Glutamatergic neuron (in vitro differentiated cells): ENCODE results near the gene TMIE. TPM values are rescaled to one million over a fixed set of nuclear protein-coding genes. Genes with fewer than 3 reads are reported as not detected.

Experiments used
- DNase-seq: peaks from one replicate; pipeline ENCODE4 v3.0.0; 2022
- H3K27ac Mint-ChIP-seq: one replicate; pipeline ENCODE4 v1.8.0; 2020; ENCODE audit warnings: mild to moderate bottlenecking, mixed read lengths, inconsistent platforms; ENCODE audit not compliant: unreplicated experiment
- H3K27me3 Mint-ChIP-seq: one replicate; pipeline ENCODE4 v1.8.0; 2020; ENCODE audit warnings: mild to moderate bottlenecking, moderate library complexity, mixed read lengths, inconsistent platforms; ENCODE audit not compliant: unreplicated experiment
- H3K36me3 Mint-ChIP-seq: one replicate; pipeline ENCODE4 v1.8.0; 2020; ENCODE audit warnings: mild to moderate bottlenecking, mixed read lengths, inconsistent platforms; ENCODE audit not compliant: unreplicated experiment
- H3K4me1 Mint-ChIP-seq: one replicate; pipeline ENCODE4 v1.8.0; 2020; ENCODE audit warnings: mild to moderate bottlenecking, low read depth, mixed read lengths, inconsistent platforms; ENCODE audit not compliant: unreplicated experiment
- H3K4me3 Mint-ChIP-seq: one replicate; pipeline ENCODE4 v1.8.0; 2020; ENCODE audit warnings: mild to moderate bottlenecking, mixed read lengths, inconsistent platforms; ENCODE audit not compliant: unreplicated experiment
- H3K9me3 Mint-ChIP-seq: one replicate; pipeline ENCODE4 v1.8.0; 2020; ENCODE audit warnings: mild to moderate bottlenecking, moderate library complexity, mixed read lengths, inconsistent platforms; ENCODE audit not compliant: unreplicated experiment
- total RNA-seq: library from RNA; stranded (reverse); fragmentation: NEBNext Ultra II Directional; extraction: Animal tissue kit (Norgen Biotek cat#: 25700); gene quantifications from one replicate; pipeline ENCODE4 v1.2.1, GENCODE V29; 2021; ENCODE audit not compliant: unreplicated experiment
- TF ChIP-seq, protein P1 (sequence below): fragments of 200-600 bp; sonication (generic); IDR thresholded peaks from one replicate; pipeline ENCODE4 v1.5.0; 2021; ENCODE audit not compliant: partially characterized antibody, unreplicated experiment

The TMIE gene
- total RNA-seq, 1 donor from 2014 or later, result not detected

- H3K4me1 Mint-ChIP-seq, result no peaks in the 10 kb centered on the region
- TF ChIP-seq, protein P1, sequence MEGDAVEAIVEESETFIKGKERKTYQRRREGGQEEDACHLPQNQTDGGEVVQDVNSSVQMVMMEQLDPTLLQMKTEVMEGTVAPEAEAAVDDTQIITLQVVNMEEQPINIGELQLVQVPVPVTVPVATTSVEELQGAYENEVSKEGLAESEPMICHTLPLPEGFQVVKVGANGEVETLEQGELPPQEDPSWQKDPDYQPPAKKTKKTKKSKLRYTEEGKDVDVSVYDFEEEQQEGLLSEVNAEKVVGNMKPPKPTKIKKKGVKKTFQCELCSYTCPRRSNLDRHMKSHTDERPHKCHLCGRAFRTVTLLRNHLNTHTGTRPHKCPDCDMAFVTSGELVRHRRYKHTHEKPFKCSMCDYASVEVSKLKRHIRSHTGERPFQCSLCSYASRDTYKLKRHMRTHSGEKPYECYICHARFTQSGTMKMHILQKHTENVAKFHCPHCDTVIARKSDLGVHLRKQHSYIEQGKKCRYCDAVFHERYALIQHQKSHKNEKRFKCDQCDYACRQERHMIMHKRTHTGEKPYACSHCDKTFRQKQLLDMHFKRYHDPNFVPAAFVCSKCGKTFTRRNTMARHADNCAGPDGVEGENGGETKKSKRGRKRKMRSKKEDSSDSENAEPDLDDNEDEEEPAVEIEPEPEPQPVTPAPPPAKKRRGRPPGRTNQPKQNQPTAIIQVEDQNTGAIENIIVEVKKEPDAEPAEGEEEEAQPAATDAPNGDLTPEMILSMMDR, result no peak
- H3K27ac Mint-ChIP-seq, result no peak overlapping the region
- no peak overlapping the region for H3K4me3 Mint-ChIP-seq
- DNase-seq, result no peak
- H3K9me3 Mint-ChIP-seq, result peaks cover 5% of the 10 kb centered on the region
- peaks cover 8% of the 10 kb centered on the region for H3K27me3 Mint-ChIP-seq
- no peaks in the 10 kb centered on the region for H3K36me3 Mint-ChIP-seq
These were observed 15.7 kb upstream of the TMIE start for GRCh38 chr3:46685446-46685845.

GRCh38 chr3:46690798-46691197 lies 10.4 kb upstream of the TMIE start:
- DNase-seq, result no peak
- Mint-ChIP-seq H3K4me3 (no peak overlapping the region), H3K4me1 (peaks cover under 1% of the 10 kb centered on the region), H3K9me3 (peaks cover 5% of the 10 kb centered on the region), H3K27me3 (peaks cover 5% of the 10 kb centered on the region), H3K27ac (no peak overlapping the region), H3K36me3 (no peaks in the 10 kb centered on the region)
- TF ChIP-seq, protein P1, result no peak

GRCh38 chr3:46692566-46692990 lies 8.6 kb upstream of the TMIE start:
- no peak overlapping the region for H3K27ac Mint-ChIP-seq
- DNase-seq, result no peak

DNA sequence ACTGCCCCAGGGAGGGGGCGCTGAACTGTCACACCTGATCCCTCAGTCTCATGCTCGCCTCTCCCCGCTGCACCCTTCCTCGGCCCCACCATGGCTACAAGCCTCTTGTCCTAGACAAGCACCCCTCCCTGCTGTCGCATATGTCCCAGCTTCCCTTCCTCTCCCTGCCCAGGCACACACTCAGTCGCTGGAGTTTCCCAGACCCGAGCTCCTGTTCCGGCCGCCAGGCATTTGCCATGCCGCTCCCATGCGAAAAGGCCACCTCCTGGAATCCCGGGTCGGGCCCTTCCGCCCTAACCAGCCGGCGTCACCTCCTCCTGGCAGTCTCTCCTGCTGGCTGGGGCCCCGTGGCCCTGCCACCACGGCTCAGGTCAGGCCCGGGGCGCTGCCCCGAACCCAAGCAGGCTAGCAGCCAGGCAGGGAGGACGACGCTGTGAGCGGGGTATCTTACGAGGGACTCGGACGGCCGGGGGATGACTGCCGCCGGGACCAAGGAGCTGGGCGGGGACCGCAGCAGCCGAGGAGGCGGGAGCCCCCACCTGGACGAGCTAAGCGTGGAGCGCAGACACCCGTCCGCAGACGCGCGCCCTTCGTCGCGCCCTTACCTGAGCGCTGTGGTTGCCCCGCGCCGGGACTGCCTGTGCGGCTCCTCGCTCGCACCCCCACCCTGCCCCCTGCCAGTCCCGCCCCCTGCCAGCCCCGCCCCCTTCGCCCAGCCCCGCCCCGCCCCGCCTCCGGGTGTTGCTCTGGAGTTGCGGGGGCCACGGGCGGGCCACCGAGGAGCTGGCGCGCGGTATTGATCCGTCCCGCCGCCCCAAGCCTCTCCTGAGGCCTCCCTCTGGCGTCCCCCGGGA lies 7.9 kb upstream of the TMIE start, which contains the start of gene ALS2CL:
Gene ALS2CL (minus strand): TSS at position 642 of the 854 bp plus-strand sequence. CDS start 4,239 bp downstream, outside the sequence.
- Mint-ChIP-seq H3K9me3 (peaks cover 5% of the 10 kb centered on the region), H3K27ac (no peak within 1 kb of the TSS)

More at GRCh38 chr3:46692566-46692990, 8.6 kb upstream of the TMIE start:
- H3K4me1 Mint-ChIP-seq, result peaks cover 7% of the 10 kb centered on the region
- H3K27me3 Mint-ChIP-seq, result peaks cover 5% of the 10 kb centered on the region
- H3K4me3 Mint-ChIP-seq, result peak overlapping the region; percentile 72
- no peaks in the 10 kb centered on the region for H3K36me3 Mint-ChIP-seq
- TF ChIP-seq, protein P1, result no peak
- H3K9me3 Mint-ChIP-seq, result peaks cover 5% of the 10 kb centered on the region

More for the DNA sequence above, 7.9 kb upstream of the TMIE start, which contains the start of gene ALS2CL:
- peak; percentile 55 for DNase-seq
- H3K4me3 Mint-ChIP-seq, result peak within 1 kb of the TSS; percentile 72
- peaks cover 7% of the 10 kb centered on the region for H3K4me1 Mint-ChIP-seq
- H3K36me3 Mint-ChIP-seq, result no peaks in the 10 kb centered on the region
- TF ChIP-seq, protein P1, result no peak
- peaks cover 5% of the 10 kb centered on the region for H3K27me3 Mint-ChIP-seq
